ENCODE results near the gene RHOT2.

RHOT2 gene

DNA sequence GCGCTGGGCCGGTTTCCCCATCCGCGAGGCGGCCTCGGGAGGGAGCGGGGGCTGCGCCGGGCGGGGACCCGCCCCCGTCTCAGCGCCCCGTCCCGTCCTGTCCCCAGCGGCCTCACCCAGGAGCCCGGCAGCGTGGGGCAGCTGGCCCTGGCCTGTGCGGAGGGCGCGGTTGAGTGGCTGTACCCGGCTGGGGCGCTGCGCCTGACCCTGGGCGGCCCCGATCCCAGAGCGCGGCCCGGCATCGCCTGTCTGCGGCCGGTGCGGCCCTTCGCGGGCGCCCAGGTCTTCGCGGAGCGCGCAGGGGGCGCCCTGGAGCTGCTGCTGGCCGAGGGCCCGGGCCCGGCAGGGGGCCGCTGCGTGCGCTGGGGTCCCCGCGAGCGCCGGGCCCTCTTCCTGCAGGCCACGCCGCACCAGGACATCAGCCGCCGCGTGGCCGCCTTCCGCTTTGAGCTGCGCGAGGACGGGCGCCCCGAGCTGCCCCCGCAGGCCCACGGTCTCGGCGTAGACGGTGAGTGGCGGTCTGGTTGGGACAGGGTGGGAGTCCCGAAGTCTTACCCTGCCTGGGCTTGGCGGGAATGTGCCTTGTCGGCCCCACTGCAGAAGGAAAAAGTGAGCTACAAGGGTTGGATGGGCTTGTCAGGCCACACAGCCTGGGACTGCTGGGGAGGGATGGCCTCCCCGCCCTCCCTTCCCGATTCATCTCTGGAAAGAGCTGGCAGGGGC is 47.7 kb downstream of the RHOT2 start:
- Histone ChIP-seq H3K9me3 (ENCODE audit: control insufficient read depth, low read length) (no peaks in the 10 kb centered on the region), H3K36me3 (ENCODE audit: control insufficient read depth, insufficient read depth, low read length) (no peaks in the 10 kb centered on the region), H3K27me3 (replicated peaks; ENCODE audit: control insufficient read depth, insufficient read depth, low read length, poor library complexity, severe bottlenecking) (peaks cover 10% of the 10 kb centered on the region), H3K4me1 (ENCODE audit: control insufficient read depth, insufficient read depth, low read length, poor library complexity, severe bottlenecking) (peaks cover 18% of the 10 kb centered on the region), H3K27ac (ENCODE audit: insufficient read depth, low read length, poor library complexity, severe bottlenecking) (no peak overlapping the region), H3K4me3 (ENCODE audit: insufficient read depth, low read depth, low read length, poor library complexity, severe bottlenecking) (peak overlapping the region; percentile 53)
- DNase-seq: no peak

- Histone ChIP-seq H3K27me3 (replicated peaks; ENCODE audit: control insufficient read depth, insufficient read depth, low read length, poor library complexity, severe bottlenecking) (peaks cover 5% of the 10 kb centered on the region), H3K4me3 (ENCODE audit: insufficient read depth, low read depth, low read length, poor library complexity, severe bottlenecking) (no peak overlapping the region), H3K4me1 (ENCODE audit: control insufficient read depth, insufficient read depth, low read length, poor library complexity, severe bottlenecking) (peaks cover 23% of the 10 kb centered on the region), H3K27ac (ENCODE audit: insufficient read depth, low read length, poor library complexity, severe bottlenecking) (no peak overlapping the region), H3K36me3 (ENCODE audit: control insufficient read depth, insufficient read depth, low read length) (no peaks in the 10 kb centered on the region), H3K9me3 (ENCODE audit: control insufficient read depth, low read length) (no peaks in the 10 kb centered on the region)
- DNase-seq: no peak
Observed at GRCh38 chr16:716200-716568, 48.3 kb downstream of the RHOT2 start.

DNA sequence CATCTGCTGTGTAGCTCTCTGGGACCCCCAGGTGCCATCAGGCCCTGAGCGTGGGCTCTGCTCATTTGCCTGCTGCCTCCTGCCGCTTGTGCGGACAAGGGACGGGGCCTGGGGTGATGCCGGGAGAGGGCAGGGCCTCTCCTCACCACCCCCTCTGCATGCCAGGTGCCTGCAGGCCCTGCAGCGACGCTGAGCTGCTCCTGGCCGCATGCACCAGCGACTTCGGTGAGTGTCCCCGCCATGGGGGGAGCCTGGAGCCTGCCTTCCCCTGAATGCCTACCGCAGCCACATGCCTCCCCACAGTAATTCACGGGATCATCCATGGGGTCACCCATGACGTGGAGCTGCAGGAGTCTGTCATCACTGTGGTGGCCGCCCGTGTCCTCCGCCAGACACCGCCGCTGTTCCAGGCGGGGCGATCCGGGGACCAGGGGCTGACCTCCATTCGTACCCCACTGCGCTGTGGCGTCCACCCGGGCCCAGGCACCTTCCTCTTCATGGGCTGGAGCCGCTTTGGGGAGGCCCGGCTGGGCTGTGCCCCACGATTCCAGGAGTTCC is 48.9 kb downstream of the RHOT2 start:
- H3K4me1 ChIP-seq (ENCODE audit: control insufficient read depth, insufficient read depth, low read length, poor library complexity, severe bottlenecking): peaks cover 30% of the 10 kb centered on the region

DNA sequence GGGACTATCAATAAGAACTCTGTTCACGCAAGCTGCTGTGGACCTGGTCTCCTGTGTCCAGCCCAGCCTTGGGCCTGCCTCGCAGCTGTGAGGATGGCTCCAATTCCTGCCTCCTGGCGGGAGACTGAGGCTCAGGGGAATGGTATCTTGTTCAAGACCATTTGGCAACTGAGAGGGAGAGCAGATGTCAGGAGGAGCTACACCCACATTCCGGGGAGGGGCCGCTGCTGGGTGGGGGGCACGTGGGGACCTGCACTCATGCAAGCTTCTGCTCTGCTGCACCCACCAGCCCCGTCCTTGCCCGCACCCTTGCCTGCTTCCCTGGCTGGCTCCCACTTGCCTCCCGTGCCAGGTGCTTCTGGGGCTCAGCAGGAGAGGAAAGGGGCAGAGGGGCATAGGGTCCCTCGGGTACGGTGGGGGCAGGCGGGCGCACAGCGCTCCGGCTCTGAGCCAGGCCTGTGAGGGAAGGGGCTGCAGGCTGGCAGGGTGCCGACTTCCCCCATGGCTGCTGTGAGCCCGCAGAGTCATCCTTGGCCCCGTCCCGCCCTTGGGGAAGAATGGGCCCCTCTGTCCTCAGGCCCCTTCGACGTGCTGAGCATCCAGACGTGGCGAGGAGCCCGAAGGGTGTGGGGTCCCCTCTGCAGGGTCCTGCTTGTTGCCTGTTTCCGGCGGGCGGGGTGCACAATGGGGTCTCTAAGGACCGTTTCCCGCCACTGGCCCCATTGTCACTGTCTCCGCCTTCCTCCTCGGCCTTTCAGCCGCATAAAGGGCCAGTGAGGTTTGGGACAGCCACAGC is 49.7 kb downstream of the RHOT2 start:
- H3K4me1 ChIP-seq (ENCODE audit: control insufficient read depth, insufficient read depth, low read length, poor library complexity, severe bottlenecking): peaks cover 33% of the 10 kb centered on the region
- no peaks in the 10 kb centered on the region for H3K36me3 ChIP-seq (ENCODE audit: control insufficient read depth, insufficient read depth, low read length)
- no peak overlapping the region for H3K27ac ChIP-seq (ENCODE audit: insufficient read depth, low read length, poor library complexity, severe bottlenecking)
- H3K4me3 ChIP-seq (ENCODE audit: insufficient read depth, low read depth, low read length, poor library complexity, severe bottlenecking): no peak overlapping the region
- no peaks in the 10 kb centered on the region for H3K9me3 ChIP-seq (ENCODE audit: control insufficient read depth, low read length)
- DNase-seq: no peak
- no peaks in the 10 kb centered on the region for H3K27me3 ChIP-seq (replicated peaks; ENCODE audit: control insufficient read depth, insufficient read depth, low read length, poor library complexity, severe bottlenecking)

More for the DNA sequence above, 48.9 kb downstream of the RHOT2 start:
- no peaks in the 10 kb centered on the region for H3K27me3 ChIP-seq (replicated peaks; ENCODE audit: control insufficient read depth, insufficient read depth, low read length, poor library complexity, severe bottlenecking)
- H3K9me3 ChIP-seq (ENCODE audit: control insufficient read depth, low read length): no peaks in the 10 kb centered on the region
- no peak overlapping the region for H3K4me3 ChIP-seq (ENCODE audit: insufficient read depth, low read depth, low read length, poor library complexity, severe bottlenecking)
- no peak for DNase-seq
- no peaks in the 10 kb centered on the region for H3K36me3 ChIP-seq (ENCODE audit: control insufficient read depth, insufficient read depth, low read length)
- H3K27ac ChIP-seq (ENCODE audit: insufficient read depth, low read length, poor library complexity, severe bottlenecking): no peak overlapping the region

DNA sequence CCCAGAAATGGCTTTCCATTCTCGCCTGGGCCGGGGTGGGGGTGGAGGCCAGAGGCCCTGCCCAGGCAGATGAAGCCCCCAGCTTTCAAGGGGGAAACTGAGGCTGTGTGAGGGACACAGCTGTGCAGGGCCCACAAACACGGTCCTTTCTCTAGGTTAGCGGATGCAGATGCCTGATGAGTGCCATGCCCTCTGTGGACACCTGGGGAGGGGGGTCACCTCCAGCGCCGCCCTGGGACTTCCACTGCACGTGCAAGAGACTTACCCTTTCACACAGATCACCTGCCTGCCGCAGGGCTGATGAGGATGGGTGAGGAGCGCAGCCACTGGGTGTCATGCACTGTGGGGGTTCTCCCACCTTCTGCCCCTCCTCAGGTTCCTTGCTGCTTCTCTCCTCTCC is 50.5 kb downstream of the RHOT2 start:
- no peak for DNase-seq

GRCh38 chr16:718922-719321 is 51.0 kb downstream of the RHOT2 start:
- no peak overlapping the region for H3K4me3 ChIP-seq (ENCODE audit: insufficient read depth, low read depth, low read length, poor library complexity, severe bottlenecking)
- peaks cover 33% of the 10 kb centered on the region for H3K4me1 ChIP-seq (ENCODE audit: control insufficient read depth, insufficient read depth, low read length, poor library complexity, severe bottlenecking)
- H3K27me3 ChIP-seq (replicated peaks; ENCODE audit: control insufficient read depth, insufficient read depth, low read length, poor library complexity, severe bottlenecking): no peaks in the 10 kb centered on the region

More for the DNA sequence above, 50.5 kb downstream of the RHOT2 start:
- H3K4me1 ChIP-seq (ENCODE audit: control insufficient read depth, insufficient read depth, low read length, poor library complexity, severe bottlenecking): peaks cover 33% of the 10 kb centered on the region
- no peak overlapping the region for H3K4me3 ChIP-seq (ENCODE audit: insufficient read depth, low read depth, low read length, poor library complexity, severe bottlenecking)
- no peaks in the 10 kb centered on the region for H3K9me3 ChIP-seq (ENCODE audit: control insufficient read depth, low read length)
- no peaks in the 10 kb centered on the region for H3K27me3 ChIP-seq (replicated peaks; ENCODE audit: control insufficient read depth, insufficient read depth, low read length, poor library complexity, severe bottlenecking)
- H3K27ac ChIP-seq (ENCODE audit: insufficient read depth, low read length, poor library complexity, severe bottlenecking): no peak overlapping the region
- no peaks in the 10 kb centered on the region for H3K36me3 ChIP-seq (ENCODE audit: control insufficient read depth, insufficient read depth, low read length)

DNA sequence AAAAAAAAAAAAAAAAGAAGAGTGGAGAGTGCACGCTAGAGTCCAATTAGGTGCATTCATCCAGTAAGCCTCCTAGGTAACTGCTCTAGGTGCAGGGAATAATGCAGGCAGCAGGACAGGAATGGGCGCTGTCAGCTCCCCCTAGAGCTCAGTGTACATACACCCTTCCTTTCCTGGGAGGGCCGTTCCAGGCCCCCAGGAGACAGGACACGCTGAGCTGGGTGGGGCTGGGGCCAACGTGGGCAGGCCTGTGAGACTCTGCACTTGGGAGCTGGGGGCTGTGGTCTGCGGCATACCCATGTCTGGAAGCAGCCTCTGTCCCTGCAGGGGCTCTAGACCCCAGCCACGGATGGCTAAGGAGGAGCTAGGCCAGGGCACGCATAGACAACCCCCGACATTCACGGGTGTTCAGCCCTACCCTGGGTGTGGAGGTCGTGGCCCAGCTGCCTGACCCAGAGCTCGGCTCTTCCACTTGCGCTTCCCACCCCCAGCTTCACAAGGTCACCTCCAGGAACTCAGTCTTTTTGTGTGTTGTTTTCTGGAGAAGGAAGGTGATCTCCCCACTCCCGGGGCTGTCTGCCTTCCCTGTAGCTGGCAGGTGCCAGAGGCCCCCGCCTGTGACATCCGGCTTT is 52.0 kb downstream of the RHOT2 start:
- no peaks in the 10 kb centered on the region for H3K27me3 ChIP-seq (replicated peaks; ENCODE audit: control insufficient read depth, insufficient read depth, low read length, poor library complexity, severe bottlenecking)
- H3K4me3 ChIP-seq (ENCODE audit: insufficient read depth, low read depth, low read length, poor library complexity, severe bottlenecking): peak overlapping the region; percentile 56
- H3K27ac ChIP-seq (ENCODE audit: insufficient read depth, low read length, poor library complexity, severe bottlenecking): peak overlapping the region; percentile 51
- H3K9me3 ChIP-seq (ENCODE audit: control insufficient read depth, low read length): no peaks in the 10 kb centered on the region
- no peak for DNase-seq
- H3K36me3 ChIP-seq (ENCODE audit: control insufficient read depth, insufficient read depth, low read length): no peaks in the 10 kb centered on the region
- H3K4me1 ChIP-seq (ENCODE audit: control insufficient read depth, insufficient read depth, low read length, poor library complexity, severe bottlenecking): peaks cover 29% of the 10 kb centered on the region

More at GRCh38 chr16:718922-719321, 51.0 kb downstream of the RHOT2 start:
- Histone ChIP-seq H3K9me3 (ENCODE audit: control insufficient read depth, low read length) (no peaks in the 10 kb centered on the region), H3K27ac (ENCODE audit: insufficient read depth, low read length, poor library complexity, severe bottlenecking) (no peak overlapping the region), H3K36me3 (ENCODE audit: control insufficient read depth, insufficient read depth, low read length) (no peaks in the 10 kb centered on the region)
- no peak for DNase-seq

- Histone ChIP-seq H3K27me3 (replicated peaks; ENCODE audit: control insufficient read depth, insufficient read depth, low read length, poor library complexity, severe bottlenecking) (no peaks in the 10 kb centered on the region), H3K4me3 (ENCODE audit: insufficient read depth, low read depth, low read length, poor library complexity, severe bottlenecking) (peak overlapping the region; percentile 56), H3K27ac (ENCODE audit: insufficient read depth, low read length, poor library complexity, severe bottlenecking) (peak overlapping the region; percentile 51), H3K4me1 (ENCODE audit: control insufficient read depth, insufficient read depth, low read length, poor library complexity, severe bottlenecking) (peaks cover 27% of the 10 kb centered on the region), H3K9me3 (ENCODE audit: control insufficient read depth, low read length) (no peaks in the 10 kb centered on the region), H3K36me3 (ENCODE audit: control insufficient read depth, insufficient read depth, low read length) (no peaks in the 10 kb centered on the region)
- DNase-seq: no peak
Observed at GRCh38 chr16:720447-720989, 52.6 kb downstream of the RHOT2 start.

- peaks cover 22% of the 10 kb centered on the region for H3K4me1 ChIP-seq (ENCODE audit: control insufficient read depth, insufficient read depth, low read length, poor library complexity, severe bottlenecking)
- DNase-seq: peak; percentile 56 to 67 (median 58)
Observed at GRCh38 chr16:720990-721764, 53.2 kb downstream of the RHOT2 start, which contains the start of gene ANTKMT. ANTKMT (plus strand) TSS chr16:721146; CDS start chr16:721275, 129 bp downstream.

More at GRCh38 chr16:720990-721764, 53.2 kb downstream of the RHOT2 start, which contains the start of gene ANTKMT:
- Histone ChIP-seq H3K27ac (ENCODE audit: insufficient read depth, low read length, poor library complexity, severe bottlenecking) (peak within 1 kb of the TSS; percentile 51), H3K27me3 (replicated peaks; ENCODE audit: control insufficient read depth, insufficient read depth, low read length, poor library complexity, severe bottlenecking) (no peaks in the 10 kb centered on the region), H3K9me3 (ENCODE audit: control insufficient read depth, low read length) (no peaks in the 10 kb centered on the region), H3K4me3 (ENCODE audit: insufficient read depth, low read depth, low read length, poor library complexity, severe bottlenecking) (peak within 1 kb of the TSS; percentile 56), H3K36me3 (ENCODE audit: control insufficient read depth, insufficient read depth, low read length) (no peaks in the 10 kb centered on the region)

All from effector memory CD4-positive, alpha-beta T cell (primary cell).